Measurements from ENCODE around the gene NUFIP1. TPM values are rescaled to one million over a fixed set of nuclear protein-coding genes. Genes with fewer than 3 reads are reported as not detected.

Gene NUFIP1
- total and polyA plus RNA-seq, 2 of the 8 experiments (the other 6 are each of a cell fraction or from before 2014, with no cell fraction given), result 4.6 to 16.6 TPM

DNA sequence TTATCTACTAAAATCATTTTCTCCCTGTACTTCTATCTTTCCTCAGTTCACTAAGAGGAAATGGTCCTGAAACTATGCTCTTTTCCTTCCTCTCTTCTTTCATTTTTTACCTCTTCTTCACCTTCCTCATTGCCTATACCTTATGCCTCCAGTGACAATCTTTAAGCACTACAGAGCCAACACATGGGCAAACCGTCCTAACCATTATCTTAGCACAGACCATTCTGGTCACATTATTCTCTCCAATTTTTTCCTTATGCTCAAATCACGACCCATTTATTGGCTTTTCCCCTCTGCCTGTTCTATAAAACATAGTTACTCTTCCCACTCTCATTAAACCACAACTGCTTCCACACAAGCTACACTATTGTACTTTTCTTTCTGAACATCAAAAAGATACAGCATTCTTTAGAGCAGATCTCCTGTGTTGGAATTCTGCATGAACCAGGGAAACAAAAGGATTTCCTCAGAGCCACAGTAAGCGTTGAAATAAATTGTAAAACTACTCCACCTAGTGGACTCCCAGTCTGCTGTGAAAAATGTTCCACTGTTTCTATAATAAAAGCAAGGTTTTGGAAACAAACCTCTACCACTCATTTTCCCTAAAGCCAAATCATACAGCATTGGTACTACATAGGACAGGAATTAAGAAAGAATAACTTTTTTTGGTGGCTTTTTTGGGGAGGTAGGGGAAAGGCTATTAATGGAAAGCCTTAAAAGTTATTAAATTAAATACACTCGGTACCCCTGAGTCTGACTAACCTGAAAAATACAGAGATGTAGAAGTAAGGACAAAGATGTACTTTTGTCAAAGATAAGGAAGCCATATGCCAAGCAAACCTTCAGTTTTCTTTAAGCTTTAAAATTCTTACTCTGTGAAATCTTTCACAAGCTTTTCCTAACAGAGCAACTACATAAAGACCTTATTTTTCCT lies 19.5 kb downstream of the NUFIP1 start (continued):
- TF ChIP-seq, protein P1, sequence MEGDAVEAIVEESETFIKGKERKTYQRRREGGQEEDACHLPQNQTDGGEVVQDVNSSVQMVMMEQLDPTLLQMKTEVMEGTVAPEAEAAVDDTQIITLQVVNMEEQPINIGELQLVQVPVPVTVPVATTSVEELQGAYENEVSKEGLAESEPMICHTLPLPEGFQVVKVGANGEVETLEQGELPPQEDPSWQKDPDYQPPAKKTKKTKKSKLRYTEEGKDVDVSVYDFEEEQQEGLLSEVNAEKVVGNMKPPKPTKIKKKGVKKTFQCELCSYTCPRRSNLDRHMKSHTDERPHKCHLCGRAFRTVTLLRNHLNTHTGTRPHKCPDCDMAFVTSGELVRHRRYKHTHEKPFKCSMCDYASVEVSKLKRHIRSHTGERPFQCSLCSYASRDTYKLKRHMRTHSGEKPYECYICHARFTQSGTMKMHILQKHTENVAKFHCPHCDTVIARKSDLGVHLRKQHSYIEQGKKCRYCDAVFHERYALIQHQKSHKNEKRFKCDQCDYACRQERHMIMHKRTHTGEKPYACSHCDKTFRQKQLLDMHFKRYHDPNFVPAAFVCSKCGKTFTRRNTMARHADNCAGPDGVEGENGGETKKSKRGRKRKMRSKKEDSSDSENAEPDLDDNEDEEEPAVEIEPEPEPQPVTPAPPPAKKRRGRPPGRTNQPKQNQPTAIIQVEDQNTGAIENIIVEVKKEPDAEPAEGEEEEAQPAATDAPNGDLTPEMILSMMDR (IDR thresholded peaks at IDR 0.05; ENCODE audit: control extremely low read depth in 1 of 3, insufficient read depth in 1 of 3, low read depth in 1 of 3, low read length in 3 of 3), result peak in 2 of 3 experiments; percentile 54 to 68; a peak in 2 of 4 replicates
- TF ChIP-seq EP300 (IDR thresholded peaks at IDR 0.05; ENCODE audit: borderline replicate concordance in 1 of 2, low read depth in 2 of 2, low read length in 2 of 2) (no peak), KDM5A (IDR thresholded peaks at IDR 0.05; ENCODE audit: low read length) (no peak), CEBPB (IDR thresholded peaks at IDR 0.05; ENCODE audit: low read depth, low read length) (0 out of 2 replicates have a peak, but pooled peaks have one; percentile 39), RNF2 (IDR thresholded peaks at IDR 0.05; ENCODE audit: borderline replicate concordance, low read depth, low read length, missing control alignments, poor library complexity, severe bottlenecking) (no peak), SIRT6 (IDR thresholded peaks at IDR 0.05; ENCODE audit: low read length) (no peak), TCF12 (IDR thresholded peaks at IDR 0.05; ENCODE audit: low read depth, low read length) (no peak), POLR2A (IDR thresholded peaks at IDR 0.05; ENCODE audit: control extremely low read depth in 1 of 2, low read depth in 2 of 2, low read length in 2 of 2) (no peak), CREB1 (IDR thresholded peaks at IDR 0.05) (no peak), EZH2 (IDR thresholded peaks at IDR 0.05; ENCODE audit: low read depth, low read length, severe bottlenecking) (no peak), JUN (IDR thresholded peaks at IDR 0.05; ENCODE audit: low read depth, low read length) (no peak), RBBP5 (IDR thresholded peaks at IDR 0.05; ENCODE audit: borderline replicate concordance, low read depth, low read length) (no peak), KDM4A (IDR thresholded peaks at IDR 0.05; ENCODE audit: low read depth, low read length, severe bottlenecking) (no peak)
